IMR-90 (cell line): Measurements from ENCODE around the gene RHAG.

Source experiments
- CEBPB ChIP-seq: IDR thresholded peaks from 2 replicates; pipeline ENCODE4 v1.6.1; 2012; ENCODE audit warnings: low read depth, low read length, improper control_type of control experiment
- CHD1 ChIP-seq: IDR thresholded peaks from 2 replicates; pipeline ENCODE4 v1.6.1; 2012; ENCODE audit warnings: low read depth, low read length, improper control_type of control experiment
- CTCF ChIP-seq: conservative IDR thresholded peaks from 2 replicates; pipeline ENCODE4 v1.5.1; 2012; ENCODE audit warnings: mild to moderate bottlenecking, low read depth, low read length, improper control_type of control experiment
- FOS ChIP-seq: fragments of 150-350 bp; IDR thresholded peaks from 2 replicates; pipeline ENCODE4 v1.6.1; 2016; ENCODE audit warnings: low read depth, low read length
- MAFK ChIP-seq: IDR thresholded peaks from 2 replicates; pipeline ENCODE4 v1.6.1; 2012; ENCODE audit warnings: low read depth, low read length, improper control_type of control experiment
- MAZ ChIP-seq: IDR thresholded peaks from 2 replicates; pipeline ENCODE4 v1.6.1; 2012; ENCODE audit warnings: low read depth, mild to moderate bottlenecking, low read length, improper control_type of control experiment, moderate library complexity, borderline replicate concordance
- MXI1 ChIP-seq: IDR thresholded peaks from 2 replicates; pipeline ENCODE4 v1.6.1; 2012; ENCODE audit warnings: low read depth, mild to moderate bottlenecking, low read length, moderate library complexity, borderline replicate concordance
- NFE2L2 ChIP-seq: fragments of 150-350 bp; IDR thresholded peaks from 2 replicates; pipeline ENCODE4 v1.6.1; 2016; ENCODE audit warnings: low read depth, mild to moderate bottlenecking, low read length
- POLR2A ChIP-seq: IDR thresholded peaks from 2 replicates; pipeline ENCODE4 v1.6.1; 2012; ENCODE audit warnings: mild to moderate bottlenecking, low read depth, low read length
- RAD21 ChIP-seq: IDR thresholded peaks from 2 replicates; pipeline ENCODE4 v1.6.1; 2012; ENCODE audit warnings: low read length, improper control_type of control experiment
- USF2 ChIP-seq: fragments of 150-350 bp; IDR thresholded peaks from 2 replicates; pipeline ENCODE4 v1.6.1; 2017; ENCODE audit warnings: mild to moderate bottlenecking, antibody characterized with exemption, low read length, low read depth

- TF ChIP-seq RAD21: no peak
- TF ChIP-seq CEBPB: no peak
- no peak for TF ChIP-seq MAZ
- no peak for TF ChIP-seq CTCF
- no peak for TF ChIP-seq POLR2A
- no peak for TF ChIP-seq NFE2L2
- no peak for TF ChIP-seq MAFK
- no peak for TF ChIP-seq MXI1
- no peak for TF ChIP-seq USF2
- no peak for TF ChIP-seq FOS
- no peak for TF ChIP-seq CHD1
Measured at GRCh38 chr6:49565855-49566254, 70.8 kb downstream of the RHAG start.
